Activated T-helper 1 cell treated with anti-CD3 and anti-CD28 coated beads, Interleukin-2, amount 50 U/mL, for 16 hours (primary cell): Measurements from ENCODE around the gene LTV1.

Source experiments
- DNase-seq, 2 donors: peaks; one replicate each; pipeline ENCODE4 v3.0.0-alpha.2; 2020; ENCODE audit warnings: low read depth in 1 of 2, low spot score in 1 of 2

The LTV1 gene

DNA sequence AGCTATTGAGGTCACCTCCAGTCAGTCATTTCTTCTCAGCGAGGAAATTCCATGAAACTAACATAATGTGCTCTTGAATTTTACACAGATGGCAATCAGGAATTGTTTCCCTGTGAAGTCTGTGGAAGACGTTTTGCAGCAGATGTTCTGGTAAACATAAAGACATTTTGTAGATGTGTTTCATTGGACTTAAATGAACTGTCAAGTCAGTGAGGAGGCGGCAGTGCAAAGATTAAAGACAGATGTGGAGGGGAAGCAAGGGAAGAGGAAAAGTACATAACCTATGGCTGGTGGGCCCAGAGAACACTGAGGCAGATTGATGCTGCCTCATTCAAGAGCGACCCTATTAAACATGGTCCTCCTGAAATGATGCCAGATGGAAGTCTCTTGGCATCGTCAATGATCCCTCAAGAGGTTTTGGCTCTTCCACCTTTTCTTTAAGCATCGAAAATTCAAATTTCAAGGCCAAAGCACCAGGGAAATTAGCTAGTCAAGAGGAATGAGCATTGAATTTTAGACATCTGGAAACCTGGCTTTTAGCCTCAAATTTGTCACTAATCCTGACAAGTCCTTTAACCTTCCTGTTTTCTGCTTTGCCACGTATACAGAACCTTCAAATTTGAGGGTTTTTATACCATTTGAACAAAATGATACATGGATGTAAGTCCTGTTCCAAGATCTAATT, 41.2 kb downstream of the LTV1 start:
- DNase-seq: no peak

DNA sequence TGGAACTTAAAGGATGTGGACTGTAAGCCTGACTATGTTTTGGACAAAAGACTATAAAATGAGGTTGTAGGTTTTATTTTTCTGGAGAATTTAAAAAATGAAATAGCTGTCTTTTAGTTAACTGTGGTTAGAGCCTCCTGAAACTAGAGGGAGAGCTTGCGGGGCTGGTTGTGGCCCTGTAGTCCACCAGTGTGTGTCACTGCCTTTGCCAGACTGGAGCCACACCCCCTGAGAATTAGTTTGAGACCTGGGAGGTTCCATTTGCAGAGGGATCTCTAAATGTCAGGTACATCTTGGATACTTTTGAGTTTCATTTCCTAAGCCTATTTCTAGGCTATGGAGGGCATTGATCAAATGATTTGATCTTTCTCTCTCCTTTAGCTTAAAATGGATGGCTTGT, 42.0 kb downstream of the LTV1 start:
- DNase-seq: no peak

DNA sequence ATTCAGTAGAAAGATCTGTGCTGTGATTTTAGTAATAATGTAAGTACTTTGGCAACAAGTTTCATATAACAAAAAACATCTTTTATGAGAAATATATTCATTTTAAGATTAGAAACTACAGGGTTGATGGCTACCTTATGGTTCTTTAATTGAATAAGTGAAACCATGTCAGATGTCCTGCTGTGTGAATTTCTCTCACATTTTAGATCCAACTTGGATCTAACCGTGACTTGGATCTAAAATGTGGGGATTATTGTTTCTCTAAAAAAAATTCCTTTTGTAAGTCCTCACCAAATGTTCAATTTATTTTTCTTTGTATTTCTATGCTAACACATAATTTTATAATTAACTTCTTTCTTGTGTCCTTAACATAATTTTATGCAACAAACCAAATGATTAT, 51.5 kb downstream of the LTV1 start:
- DNase-seq: no peak

DNA sequence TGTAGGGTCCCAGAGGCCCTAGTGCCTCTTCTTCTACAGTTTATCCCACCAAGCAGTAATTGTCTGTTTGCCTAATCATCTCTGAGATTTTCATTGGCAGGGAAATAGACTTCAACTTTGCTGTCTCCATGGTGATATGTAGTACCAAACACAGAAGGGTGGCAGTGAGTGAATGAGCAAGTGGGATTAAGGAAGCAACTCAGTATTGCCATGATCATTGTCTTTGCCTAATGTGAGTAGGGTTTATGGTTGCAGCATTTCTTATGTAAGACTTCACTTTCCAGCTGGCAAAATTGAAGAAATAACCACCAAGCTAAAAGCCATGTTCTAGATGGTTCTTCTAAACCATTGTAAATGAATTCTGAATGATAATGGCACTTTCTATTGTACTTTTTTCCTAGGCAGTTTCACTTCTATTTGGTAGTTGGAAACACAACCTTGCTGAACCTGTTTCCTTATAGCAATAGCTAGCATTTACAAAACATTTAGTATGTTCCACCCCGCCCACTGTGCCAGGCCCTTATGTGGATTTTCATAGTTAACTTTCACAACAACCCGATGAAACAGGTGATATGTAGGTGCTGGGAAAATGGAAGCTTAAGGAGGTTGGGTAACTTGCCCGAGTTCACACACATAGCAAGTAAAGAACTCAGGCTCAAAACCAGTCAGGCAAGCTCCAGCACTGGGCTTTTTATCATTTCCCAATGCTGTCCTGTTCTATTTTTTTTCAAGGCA, 53.2 kb downstream of the LTV1 start:
- no peak for DNase-seq

DNA sequence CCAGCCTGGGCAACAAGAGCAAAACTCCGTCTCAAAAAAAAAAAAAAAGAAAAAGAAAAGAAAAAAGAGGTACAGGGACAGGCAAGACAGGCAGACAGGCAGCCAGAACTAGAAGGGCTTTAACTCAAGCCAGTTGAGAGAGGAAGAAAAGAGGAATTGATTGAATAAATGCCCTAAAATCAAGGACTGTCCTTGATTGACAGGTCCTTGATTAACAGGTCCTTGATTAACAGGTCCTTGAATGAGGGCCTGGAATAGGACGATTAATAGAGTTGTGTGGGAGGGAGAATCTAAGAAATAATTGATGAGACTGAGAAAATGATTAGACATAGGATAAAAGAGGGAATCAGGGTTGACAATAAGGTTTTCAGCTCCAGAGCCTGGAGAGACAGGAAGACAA, 57.2 kb downstream of the LTV1 start:
- DNase-seq: no peak

DNA sequence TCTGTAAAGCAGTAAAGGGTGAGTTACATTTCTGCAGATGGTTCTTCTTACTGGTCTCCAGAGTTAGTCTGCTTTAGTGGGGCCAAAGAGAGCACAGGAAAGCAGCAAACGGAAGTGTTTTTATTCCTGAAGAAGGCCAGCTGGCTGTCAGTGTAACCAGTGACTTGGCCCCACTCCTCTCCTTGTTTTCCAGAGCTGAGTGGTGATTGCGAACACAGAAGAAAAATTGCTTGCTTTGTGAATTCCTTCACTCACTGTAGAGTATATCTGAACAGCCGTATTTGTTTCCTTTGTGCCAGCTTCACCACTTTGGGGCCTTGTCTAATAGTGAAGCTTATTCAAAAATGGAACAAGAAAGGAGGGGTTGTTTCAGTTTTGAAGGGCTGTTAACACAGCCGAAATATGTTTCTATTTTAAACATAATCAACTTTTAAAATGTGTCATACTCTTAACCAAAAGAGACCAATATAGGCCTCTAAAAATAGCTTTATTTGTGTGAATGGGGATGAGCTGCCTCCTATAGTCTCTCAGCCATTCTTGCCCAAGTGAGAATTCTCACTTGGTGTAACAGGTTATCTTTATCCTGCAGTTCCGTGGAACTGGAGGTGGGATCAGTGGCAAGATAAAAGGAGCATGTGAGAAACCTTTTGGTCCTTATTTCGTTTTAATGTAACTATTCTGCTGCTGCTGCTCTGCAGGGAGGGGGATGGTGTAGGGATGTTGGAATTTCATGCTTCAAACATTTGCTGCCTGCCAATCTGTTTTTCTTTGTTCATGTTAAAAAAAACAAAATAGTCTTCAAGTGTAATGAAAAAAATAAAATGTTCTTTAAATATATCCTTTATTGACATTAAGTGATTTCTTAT, 59.0 kb downstream of the LTV1 start:
- DNase-seq: no peak

DNA sequence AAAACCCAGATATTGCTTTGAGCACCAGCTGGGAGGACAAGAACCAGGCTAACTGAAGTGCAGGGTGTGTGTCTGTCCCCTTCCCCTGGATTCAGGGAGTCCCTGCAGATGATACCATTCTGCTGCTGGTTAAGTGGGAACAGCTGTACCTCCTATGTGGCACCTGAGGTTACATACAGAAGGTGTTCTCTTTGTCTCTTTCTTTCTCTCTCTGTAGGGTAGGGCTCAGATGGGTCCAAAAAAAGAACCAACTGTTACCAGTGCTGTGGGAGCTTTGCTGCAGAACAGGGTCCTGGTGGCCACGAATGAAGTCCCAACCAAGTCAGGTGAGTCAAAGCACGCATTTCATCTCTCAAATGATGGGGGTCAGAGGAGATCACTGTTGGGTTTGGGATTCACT, 59.7 kb downstream of the LTV1 start:
- DNase-seq: no peak

DNA sequence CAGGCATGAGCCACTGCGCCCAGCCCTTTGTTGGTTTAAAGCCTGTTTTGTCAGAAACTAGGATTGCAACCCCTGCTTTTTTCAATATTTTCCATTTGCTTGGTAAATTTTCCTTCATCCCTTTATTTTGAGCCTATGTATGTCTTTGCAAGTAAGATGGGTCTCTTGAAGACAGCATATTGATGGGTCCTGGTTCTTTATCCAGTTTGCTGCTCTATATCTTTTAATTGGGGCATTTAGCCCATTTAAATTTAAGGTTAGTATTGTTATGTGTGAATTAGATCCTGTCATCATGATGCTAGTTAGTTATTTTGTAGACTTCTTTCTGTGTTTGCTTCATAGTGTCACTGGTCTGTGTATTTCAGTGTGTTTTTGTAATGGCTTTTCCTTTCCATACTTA, 67.9 kb downstream of the LTV1 start:
- DNase-seq: no peak

DNA sequence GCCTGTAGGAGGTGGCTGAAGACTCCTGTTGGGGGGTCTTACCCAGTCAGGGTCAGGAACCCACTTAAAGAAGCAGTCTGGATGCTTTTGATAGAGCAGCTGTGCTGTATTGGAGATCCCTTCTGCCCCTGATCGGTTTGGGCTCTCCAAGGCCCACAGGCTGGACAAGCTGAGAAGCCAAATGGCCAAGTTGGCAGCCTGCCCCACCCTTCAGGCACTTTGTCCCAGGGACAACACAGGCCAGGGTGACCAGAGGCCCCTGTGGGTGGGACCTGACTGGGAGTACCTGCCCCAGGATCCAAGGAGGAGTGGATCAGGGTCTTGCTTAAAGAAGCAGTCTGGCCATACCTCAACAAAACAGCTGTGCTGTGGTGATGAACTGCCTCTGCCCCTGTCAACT, 69.5 kb downstream of the LTV1 start:
- no peak for DNase-seq
